T47D (cell line): ENCODE results near the gene ATXN1.

ENCODE experiments used
- DNase-seq, 2 experiments: peaks; one replicate each; pipeline versions ENCODE4 v3.0.0 to v3.0.0-alpha.2; 2011 to 2012; ENCODE audit warnings: low read depth in 1 of 2, low spot score in 1 of 2
- JUND ChIP-seq: IDR thresholded peaks from 2 replicates; pipeline ENCODE4 v1.6.1; 2012; ENCODE audit warnings: low read depth
- in situ Hi-C: cut with HindIII; loops from 2 replicates; pipeline ENCODE4 v1.10.0; 2016; ENCODE audit warnings: low sequenced_read_pairs, low pct_unique_long_range_greater_than_20kb

The ATXN1 gene

GRCh38 chr6:16299861-16300260, 461.4 kb downstream of the ATXN1 start:
- no peak for TF ChIP-seq JUND
- DNase-seq: no peak
- in situ Hi-C loops: no loop called here

DNA sequence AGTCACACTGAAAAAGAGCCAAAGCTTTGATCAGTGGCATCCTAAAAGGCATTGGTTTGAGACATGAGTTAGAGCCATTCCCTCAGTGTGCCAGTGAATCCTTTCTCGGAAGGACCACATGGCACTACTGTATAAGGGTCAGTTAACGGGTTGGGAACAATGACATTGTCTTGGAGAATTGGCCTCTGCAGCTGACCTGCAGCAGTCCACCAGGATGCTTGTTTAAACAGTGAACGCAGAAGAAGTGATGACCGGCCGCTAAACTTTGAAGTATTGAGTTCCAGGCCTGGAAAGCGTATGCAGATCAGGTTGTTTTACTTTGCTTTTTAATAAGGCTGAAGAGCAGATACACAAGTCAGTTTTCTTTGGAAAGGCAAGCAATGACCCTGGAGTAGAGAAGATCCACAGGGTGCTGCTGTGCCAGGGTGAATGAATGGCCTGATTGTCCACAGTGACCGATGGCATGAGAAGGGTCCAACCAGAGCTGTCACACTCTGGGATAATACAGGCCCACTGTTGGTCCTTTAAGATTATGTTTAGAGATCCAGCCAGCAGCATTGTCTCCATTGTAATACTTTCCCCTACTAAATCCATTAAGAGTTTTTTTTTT, 465.1 kb downstream of the ATXN1 start:
- in situ Hi-C loops: no loop called here
- no peak for TF ChIP-seq JUND
- DNase-seq: no peak

- no peak for TF ChIP-seq JUND
- in situ Hi-C loops: no loop called here
- no peak for DNase-seq
Observed at GRCh38 chr6:16295471-16295870, 465.8 kb downstream of the ATXN1 start.

DNA sequence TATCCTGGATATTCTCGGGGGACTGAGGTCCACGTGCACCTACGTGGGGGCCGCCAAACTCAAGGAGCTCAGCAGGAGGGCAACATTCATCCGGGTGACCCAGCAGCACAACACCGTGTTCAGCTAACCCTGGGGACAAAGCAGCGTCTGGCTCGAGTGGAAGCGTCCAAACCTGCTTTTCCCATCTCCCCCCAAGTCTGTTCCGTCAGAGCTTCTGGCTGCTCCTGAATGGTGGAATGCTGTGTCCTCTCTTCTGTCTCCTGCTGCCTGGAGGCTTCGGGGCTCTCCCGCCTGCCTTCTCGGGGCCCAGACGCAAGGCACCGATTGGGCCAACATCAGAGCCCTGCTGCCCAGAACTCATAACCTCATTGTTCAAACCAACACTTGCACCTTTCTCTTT, 466.2 kb downstream of the ATXN1 start:
- no peak for DNase-seq
- in situ Hi-C loops: no loop called here
- TF ChIP-seq JUND: no peak

DNA sequence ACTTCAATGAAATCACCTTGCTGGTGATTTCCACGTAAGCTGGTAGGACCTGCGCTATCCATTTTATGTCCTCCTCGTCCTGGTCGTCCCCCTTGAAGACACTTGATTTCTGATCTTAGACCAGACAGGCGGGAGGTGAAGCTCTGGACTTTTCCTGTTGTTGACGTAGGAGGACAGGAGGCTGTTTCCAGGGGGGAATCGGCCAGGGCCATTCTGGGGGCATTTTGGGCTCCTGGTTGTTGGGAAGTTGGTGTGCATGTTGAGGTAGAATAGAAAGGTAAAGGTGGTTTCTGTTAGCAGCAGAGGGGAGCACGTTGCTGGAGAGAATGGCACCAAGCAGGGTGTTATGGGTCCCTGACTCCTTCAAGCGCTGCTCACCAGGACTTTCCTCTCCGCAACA, 466.9 kb downstream of the ATXN1 start:
- no peak for TF ChIP-seq JUND
- in situ Hi-C loops: no loop called here
- DNase-seq: no peak

DNA sequence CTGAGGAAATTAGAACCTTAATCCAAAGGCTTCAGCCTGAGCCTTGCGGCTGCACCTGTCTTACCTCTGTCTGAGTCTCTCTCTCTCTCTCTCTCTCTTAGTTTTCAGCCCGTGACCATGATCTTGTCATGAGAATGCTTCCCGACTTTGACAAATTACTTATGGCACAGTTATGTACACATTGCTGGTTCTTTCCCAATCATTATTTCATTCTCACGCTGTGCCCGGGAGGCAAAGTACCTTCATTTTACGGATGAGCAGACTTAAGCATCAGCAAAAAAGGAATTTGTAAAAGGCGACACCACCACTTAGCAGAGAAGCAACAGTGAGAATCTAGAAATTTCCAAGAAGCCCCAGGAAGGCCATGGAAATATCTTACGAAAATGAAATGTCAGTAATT, 468.3 kb downstream of the ATXN1 start:
- in situ Hi-C loops: no loop called here
- no peak for TF ChIP-seq JUND
- DNase-seq: no peak

- no peak for TF ChIP-seq JUND
- in situ Hi-C loops: no loop called here
- DNase-seq: no peak
Observed at GRCh38 chr6:16292432-16292831, 468.8 kb downstream of the ATXN1 start.

- in situ Hi-C loops: no loop called here
Observed at GRCh38 chr6:16291739-16292138, 469.5 kb downstream of the ATXN1 start.

DNA sequence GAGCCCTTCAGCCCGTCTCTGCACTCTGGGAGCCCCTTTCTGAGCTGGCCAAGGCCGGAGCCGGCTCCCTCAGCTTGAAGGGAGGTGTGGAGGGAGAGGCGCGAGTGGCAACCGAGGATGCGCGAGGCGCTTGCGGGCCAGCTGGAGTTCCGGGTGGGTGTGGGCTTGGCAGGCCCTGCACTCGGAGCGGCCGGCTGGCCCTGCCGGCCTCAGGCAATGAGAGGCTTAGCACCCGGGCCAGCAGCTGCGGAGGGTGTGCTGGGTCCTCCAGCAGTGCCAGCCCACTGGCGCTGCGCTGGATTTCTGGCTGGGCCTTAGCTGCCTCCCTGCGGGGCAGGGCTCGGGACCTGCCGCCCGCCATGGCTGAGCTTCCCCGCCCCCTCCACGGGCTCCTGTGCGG, 473.1 kb downstream of the ATXN1 start:
- no peak for DNase-seq
- no peak for TF ChIP-seq JUND
- in situ Hi-C loops: no loop called here

More at GRCh38 chr6:16291739-16292138, 469.5 kb downstream of the ATXN1 start:
- no peak for TF ChIP-seq JUND
- DNase-seq: no peak

DNA sequence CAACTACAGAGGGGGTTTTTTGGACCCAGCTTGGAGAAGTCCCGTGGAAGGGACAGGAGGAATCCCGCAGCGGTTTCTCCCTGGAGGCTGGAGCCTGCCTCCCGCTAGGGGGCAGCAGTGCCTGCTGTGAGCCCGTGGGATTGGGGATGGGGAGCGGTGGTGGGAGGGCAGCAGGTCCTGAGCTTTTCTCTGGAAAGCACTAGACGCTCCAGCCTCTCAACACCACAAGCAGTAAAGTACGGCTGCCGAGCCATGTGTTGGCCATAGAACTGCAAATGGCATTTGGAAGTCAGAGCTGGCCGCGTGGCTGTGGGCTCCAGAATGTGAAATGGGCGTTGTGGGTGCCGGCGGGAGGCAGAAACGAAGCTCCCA, 475.1 kb downstream of the ATXN1 start:
- in situ Hi-C loops: no loop called here
- DNase-seq: peak; percentile 46 to 62
- no peak for TF ChIP-seq JUND

DNA sequence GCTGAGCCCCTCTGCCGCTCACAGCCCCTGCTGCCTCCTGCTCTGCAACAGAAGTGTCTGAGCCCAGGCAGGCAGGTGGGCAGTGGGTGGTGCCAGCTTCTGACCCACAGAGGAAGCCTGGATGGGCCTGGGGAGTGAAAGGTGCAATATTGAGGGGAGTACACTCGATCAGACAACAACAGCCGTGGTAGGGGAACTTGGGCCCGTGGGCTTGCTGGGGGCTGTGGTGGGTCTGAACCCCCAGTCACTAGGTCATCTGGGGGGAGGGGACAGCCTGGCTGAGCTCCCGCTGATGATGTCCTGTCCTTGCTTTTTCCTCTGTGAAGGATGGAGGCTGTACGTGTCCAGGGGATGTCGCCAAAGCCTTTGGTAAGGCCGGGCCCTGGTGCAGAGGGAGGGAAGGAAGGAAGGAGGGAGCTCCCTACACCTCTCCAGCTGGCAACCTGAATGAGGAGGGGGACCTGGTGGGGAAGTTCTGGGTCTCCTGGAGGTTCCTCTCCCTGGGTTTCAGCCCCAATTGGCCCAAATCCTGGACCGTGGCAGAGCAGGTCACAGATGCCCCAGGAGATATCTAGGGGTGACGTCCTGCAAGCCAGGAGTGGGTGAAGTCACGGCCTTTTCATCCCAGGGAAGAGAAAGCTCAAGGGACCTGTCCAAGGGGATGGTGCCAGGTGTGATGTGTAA, 475.7 kb downstream of the ATXN1 start:
- no peak for TF ChIP-seq JUND
- in situ Hi-C loops: no loop called here
- DNase-seq: no peak

- TF ChIP-seq JUND: no peak
- DNase-seq: no peak
Observed at GRCh38 chr6:16284472-16284871, 476.8 kb downstream of the ATXN1 start.

GRCh38 chr6:16282370-16282769, 478.9 kb downstream of the ATXN1 start:
- no peak for TF ChIP-seq JUND
- no peak for DNase-seq
- in situ Hi-C loops: no loop called here

More at GRCh38 chr6:16284472-16284871, 476.8 kb downstream of the ATXN1 start:
- in situ Hi-C loops: no loop called here

DNA sequence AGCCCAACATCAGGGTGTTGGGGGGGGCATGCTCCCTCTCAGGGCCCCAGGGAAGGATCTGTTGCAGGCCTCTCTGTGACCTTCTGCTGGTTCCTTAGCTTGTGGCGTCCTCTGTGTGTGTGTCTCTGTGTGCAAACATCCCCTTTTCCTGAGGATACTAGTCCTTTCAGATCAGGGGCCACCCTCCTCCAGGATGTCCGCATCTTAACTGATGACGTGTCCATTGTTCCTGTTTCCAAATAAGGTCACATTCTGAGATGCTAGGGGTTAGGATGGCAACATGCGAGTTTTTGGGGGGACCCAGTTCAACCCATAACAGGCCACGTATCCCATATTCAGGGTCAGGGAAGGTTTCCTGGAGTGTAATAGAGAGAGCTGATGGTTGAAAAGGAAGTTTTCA, 482.0 kb downstream of the ATXN1 start:
- in situ Hi-C loops: no loop called here
- DNase-seq: no peak
- TF ChIP-seq JUND: no peak
